OCI-LY1 (cell line): ENCODE data around the gene LRIF1.
A peak's percentile ranks its signal among the peaks of the same experiment; 100 is the strongest.
"Not testable (repeated sequence)": the region's sequence is repeated elsewhere in the genome, so short reads cannot be mapped to it uniquely, and the experiment has no call there.

ENCODE experiments used
- H2AFZ ChIP-seq: fragments of 200-600 bp; sonication (generic), shearing (Covaris generic); 2 replicates; pipeline ENCODE4 v1.6.0; 2014; ENCODE audit warnings: antibody characterized with exemption, mild to moderate bottlenecking, low read length
- H3F3A ChIP-seq: fragments of 200-600 bp; sonication (generic), shearing (Covaris generic); 2 replicates; pipeline ENCODE4 v1.6.0; 2014; ENCODE audit warnings: mild to moderate bottlenecking, antibody characterized with exemption, low read length, moderate library complexity; ENCODE audit not compliant: insufficient read depth
- H3K27ac ChIP-seq: fragments of 200-600 bp; sonication (generic); 2 replicates; pipeline ENCODE4 v1.5.1; 2014; ENCODE audit warnings: low read length, mixed run types, mild to moderate bottlenecking, low read depth; ENCODE audit not compliant: poor library complexity, severe bottlenecking
- H3K27me3 ChIP-seq: fragments of 200-600 bp; sonication (generic); 2 replicates; pipeline ENCODE4 v1.6.0; 2014; ENCODE audit warnings: antibody characterized with exemption, mild to moderate bottlenecking, low read length, moderate library complexity; ENCODE audit not compliant: insufficient read depth
- H3K36me3 ChIP-seq: fragments of 200-600 bp; sonication (generic); 2 replicates; pipeline ENCODE4 v1.6.1; 2014; ENCODE audit warnings: mild to moderate bottlenecking, antibody characterized with exemption, low read length, moderate library complexity, mixed read lengths; ENCODE audit not compliant: insufficient read depth
- H3K4me1 ChIP-seq: fragments of 200-600 bp; sonication (generic); 2 replicates; pipeline ENCODE4 v1.5.1; 2014; ENCODE audit warnings: mild to moderate bottlenecking, low read length, moderate library complexity; ENCODE audit not compliant: insufficient read depth, severe bottlenecking
- H3K4me2 ChIP-seq: fragments of 200-600 bp; sonication (generic), shearing (Covaris generic); 2 replicates; pipeline ENCODE4 v1.6.1; 2014; ENCODE audit warnings: low read length
- H3K4me3 ChIP-seq: fragments of 200-600 bp; sonication (generic); 2 replicates; pipeline ENCODE4 v1.5.1; 2014; ENCODE audit warnings: low read length, low read depth, mild to moderate bottlenecking, mixed read lengths; ENCODE audit not compliant: poor library complexity, severe bottlenecking
- H3K79me2 ChIP-seq: fragments of 200-600 bp; shearing (Covaris generic); 2 replicates; pipeline ENCODE4 v1.6.1; 2016; ENCODE audit warnings: mixed run types, low read length, mixed read lengths; ENCODE audit not compliant: insufficient read depth
- H3K9ac ChIP-seq: fragments of 200-600 bp; sonication (generic), shearing (Covaris generic); 2 replicates; pipeline ENCODE4 v1.6.1; 2014; ENCODE audit warnings: mild to moderate bottlenecking, low read length, mixed read lengths
- H3K9me2 ChIP-seq: fragments of 200-600 bp; sonication (generic), shearing (Covaris generic); 2 replicates; pipeline ENCODE4 v1.6.1; 2014; ENCODE audit warnings: low read depth, mild to moderate bottlenecking, low read length, mixed read lengths
- H3K9me3 ChIP-seq: fragments of 200-600 bp; shearing (Covaris generic); 2 replicates; pipeline ENCODE4 v1.6.1; 2014; ENCODE audit warnings: low read length, mixed read lengths
- H4K20me1 ChIP-seq: fragments of 200-600 bp; sonication (generic), shearing (Covaris generic); 2 replicates; pipeline ENCODE4 v1.6.0; 2016; ENCODE audit warnings: mild to moderate bottlenecking, low read length; ENCODE audit not compliant: insufficient read depth
- EZH2 ChIP-seq: fragments of 200-600 bp; sonication (generic), shearing (Covaris generic); IDR thresholded peaks from 2 replicates; pipeline ENCODE4 v1.8.0; 2017; ENCODE audit warnings: borderline replicate concordance, mixed run types, mild to moderate bottlenecking, antibody characterized with exemption, low read length, moderate library complexity, mixed read lengths
- TF ChIP-seq, protein P1 (sequence below): fragments of 200-600 bp; sonication (generic), shearing (Covaris generic); IDR thresholded peaks from 2 replicates; pipeline ENCODE4 v1.5.1; 2017; ENCODE audit warnings: mild to moderate bottlenecking, antibody characterized with exemption, low read length, moderate library complexity, mixed read lengths

LRIF1 gene

DNA sequence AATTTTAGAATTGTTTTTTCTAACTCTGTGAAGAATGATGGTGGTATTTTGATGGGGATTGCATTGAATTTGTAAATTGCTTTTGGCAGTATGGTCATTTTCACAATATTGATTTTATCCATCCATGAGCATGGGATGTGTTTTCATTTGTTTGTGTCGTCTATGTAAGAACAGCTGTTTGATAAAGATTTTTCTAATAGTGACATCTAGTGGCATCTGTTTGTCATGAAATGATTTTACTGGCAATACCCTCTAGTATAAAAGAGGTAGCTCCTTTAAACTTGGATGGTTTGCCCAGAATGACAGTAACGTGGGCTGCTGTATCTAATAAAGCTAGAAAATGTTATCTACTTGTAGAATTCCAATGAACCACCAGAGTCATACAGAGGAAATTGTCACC lies 28.6 kb upstream of the LRIF1 start:
- not testable (repeated sequence) for H3K79me2 ChIP-seq, H3K9ac ChIP-seq, H2AFZ ChIP-seq, H3F3A ChIP-seq, H3K4me2 ChIP-seq, H3K9me2 ChIP-seq, H3K9me3 ChIP-seq, H3K27me3 ChIP-seq, H3K36me3 ChIP-seq, H3K4me1 ChIP-seq, H3K27ac ChIP-seq, H4K20me1 ChIP-seq, H3K4me3 ChIP-seq
- TF ChIP-seq, protein P1, sequence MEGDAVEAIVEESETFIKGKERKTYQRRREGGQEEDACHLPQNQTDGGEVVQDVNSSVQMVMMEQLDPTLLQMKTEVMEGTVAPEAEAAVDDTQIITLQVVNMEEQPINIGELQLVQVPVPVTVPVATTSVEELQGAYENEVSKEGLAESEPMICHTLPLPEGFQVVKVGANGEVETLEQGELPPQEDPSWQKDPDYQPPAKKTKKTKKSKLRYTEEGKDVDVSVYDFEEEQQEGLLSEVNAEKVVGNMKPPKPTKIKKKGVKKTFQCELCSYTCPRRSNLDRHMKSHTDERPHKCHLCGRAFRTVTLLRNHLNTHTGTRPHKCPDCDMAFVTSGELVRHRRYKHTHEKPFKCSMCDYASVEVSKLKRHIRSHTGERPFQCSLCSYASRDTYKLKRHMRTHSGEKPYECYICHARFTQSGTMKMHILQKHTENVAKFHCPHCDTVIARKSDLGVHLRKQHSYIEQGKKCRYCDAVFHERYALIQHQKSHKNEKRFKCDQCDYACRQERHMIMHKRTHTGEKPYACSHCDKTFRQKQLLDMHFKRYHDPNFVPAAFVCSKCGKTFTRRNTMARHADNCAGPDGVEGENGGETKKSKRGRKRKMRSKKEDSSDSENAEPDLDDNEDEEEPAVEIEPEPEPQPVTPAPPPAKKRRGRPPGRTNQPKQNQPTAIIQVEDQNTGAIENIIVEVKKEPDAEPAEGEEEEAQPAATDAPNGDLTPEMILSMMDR: peak; percentile 40; the same call in 1 of the 2 replicates

DNA sequence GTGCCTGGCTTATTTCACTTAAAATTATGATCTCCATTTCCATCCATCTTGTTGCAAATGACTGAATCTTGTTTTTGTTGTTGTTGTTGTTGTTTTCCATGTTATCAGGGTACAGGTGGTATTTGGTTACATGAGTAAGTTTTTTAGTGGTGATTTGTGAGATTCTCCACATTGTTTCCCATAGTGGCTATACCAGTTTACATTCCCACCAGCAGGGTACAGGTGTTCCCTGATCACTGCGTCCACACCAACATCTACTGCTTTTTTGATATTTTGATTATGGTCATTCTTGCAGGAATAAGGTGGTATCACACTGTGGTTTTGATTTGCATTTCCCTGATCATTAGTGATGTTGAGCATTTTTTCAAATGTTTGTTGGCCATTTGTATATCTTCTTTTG lies 27.6 kb upstream of the LRIF1 start:
- not testable (repeated sequence) for H4K20me1 ChIP-seq, H3K4me1 ChIP-seq, H3K79me2 ChIP-seq, H3K27ac ChIP-seq, H3K9me2 ChIP-seq, H3K27me3 ChIP-seq, H3F3A ChIP-seq, H2AFZ ChIP-seq, H3K9ac ChIP-seq, H3K36me3 ChIP-seq, H3K4me3 ChIP-seq, H3K4me2 ChIP-seq, H3K9me3 ChIP-seq

DNA sequence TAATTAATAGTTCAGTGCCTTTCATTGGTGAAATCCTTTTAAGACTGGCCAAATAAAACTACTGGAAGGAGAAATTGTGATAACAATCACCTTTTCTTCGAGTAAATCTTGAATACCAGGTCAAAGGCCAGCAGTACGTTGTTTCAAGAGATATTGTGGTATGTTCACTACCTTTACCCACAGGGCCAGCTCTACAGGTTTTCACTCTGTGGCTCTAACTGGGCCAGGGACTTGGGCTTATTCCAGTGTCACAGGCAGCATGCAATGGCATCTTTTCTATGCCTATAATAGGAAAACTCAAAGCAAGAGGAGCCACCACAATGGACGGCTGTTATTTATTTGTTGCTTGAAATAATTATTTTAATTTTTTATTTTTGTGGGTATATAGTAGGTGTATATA lies 26.8 kb upstream of the LRIF1 start:
- Histone ChIP-seq H3F3A (no peaks in the 10 kb centered on the region), H3K27ac (no peak overlapping the region), H2AFZ (no peak overlapping the region), H3K4me3 (no peak overlapping the region), H3K79me2 (no peaks in the 10 kb centered on the region), H3K9me3 (no peaks in the 10 kb centered on the region), H3K4me1 (no peaks in the 10 kb centered on the region), H3K4me2 (no peak overlapping the region), H3K27me3 (no peaks in the 10 kb centered on the region; the same call in 1 of the 2 replicates), H3K9me2 (no peaks in the 10 kb centered on the region), H3K36me3 (no peaks in the 10 kb centered on the region), H4K20me1 (no peaks in the 10 kb centered on the region), H3K9ac (no peak overlapping the region)
- TF ChIP-seq, protein P1: no peak
- no peak for TF ChIP-seq EZH2

DNA sequence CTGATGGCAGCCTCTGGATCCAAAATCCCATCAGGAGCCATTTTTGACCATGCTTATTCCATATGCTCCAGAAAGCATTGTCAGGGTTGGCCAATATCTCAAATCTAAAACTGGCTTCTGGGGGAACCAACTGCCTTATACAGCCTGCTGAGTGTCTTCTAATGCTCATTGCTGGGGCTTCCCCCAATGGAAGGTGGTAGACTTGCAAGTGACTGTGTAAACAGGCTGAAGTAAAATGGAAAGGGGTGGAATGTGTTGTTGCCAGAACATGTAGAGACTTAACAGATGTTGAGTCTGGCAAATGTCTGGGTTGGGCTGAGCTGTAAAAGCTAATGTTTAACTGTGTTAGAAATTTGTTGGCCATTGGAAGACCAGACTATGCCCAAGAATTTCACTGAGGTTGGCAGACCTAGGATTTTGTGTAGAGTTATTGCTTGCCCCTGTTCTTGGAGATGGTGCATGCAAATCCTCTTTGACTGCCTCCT lies 22.7 kb upstream of the LRIF1 start:
- H3K9me2 ChIP-seq: no peaks in the 10 kb centered on the region
- no peak overlapping the region for H3K27ac ChIP-seq
- no peaks in the 10 kb centered on the region for H3K79me2 ChIP-seq

More for the DNA sequence above, 22.7 kb upstream of the LRIF1 start:
- Histone ChIP-seq H3K9me3 (no peaks in the 10 kb centered on the region), H3K4me2 (no peak overlapping the region), H3K9ac (no peak overlapping the region), H3K36me3 (no peaks in the 10 kb centered on the region), H4K20me1 (no peaks in the 10 kb centered on the region), H2AFZ (no peak overlapping the region), H3K27me3 (no peaks in the 10 kb centered on the region; the same call in 1 of the 2 replicates), H3K4me1 (no peaks in the 10 kb centered on the region), H3F3A (no peaks in the 10 kb centered on the region), H3K4me3 (no peak overlapping the region)
- TF ChIP-seq, protein P1: no peak
- TF ChIP-seq EZH2: no peak
